Astrocyte (in vitro differentiated cells and primary cell): ENCODE results near the gene PRKCA.

Source experiments
- CTCF ChIP-seq: IDR thresholded peaks from 2 replicates; pipeline ENCODE4 v1.5.1; 2011; ENCODE audit warnings: low read depth, mild to moderate bottlenecking, inconsistent platforms, low read length, moderate library complexity; ENCODE audit not compliant: insufficient read depth
- EZH2 ChIP-seq: IDR thresholded peaks from 2 replicates; pipeline ENCODE4 v1.6.1; 2012; ENCODE audit warnings: mild to moderate bottlenecking, low read length, inconsistent platforms; ENCODE audit not compliant: insufficient read depth

- no peak for TF ChIP-seq CTCF
- TF ChIP-seq EZH2 = no peak
Observed at GRCh38 chr17:66789961-66790437, 487.6 kb downstream of the PRKCA start.
